ENCODE data around the gene MAFF.

GRCh38 chr22:38201371-38201710 lies 453 bp upstream of the MAFF start:
- TF ChIP-seq GATA3 (IDR thresholded peaks at IDR 0.05; ENCODE audit: low read depth, low read length), result no peak
- TF ChIP-seq GATA2 (IDR thresholded peaks at IDR 0.05; ENCODE audit: low read depth, low read length), result no peak
